GM18502 (cell line): ENCODE data around the gene CBX7.

Experiments used
- ATAC-seq: cut with Tn5 transposase; IDR thresholded peaks from one replicate; pipeline ENCODE4 v1.9.1; 2021; ENCODE audit warnings: mild to moderate bottlenecking; ENCODE audit not compliant: unreplicated experiment, poor library complexity

CBX7 gene

DNA sequence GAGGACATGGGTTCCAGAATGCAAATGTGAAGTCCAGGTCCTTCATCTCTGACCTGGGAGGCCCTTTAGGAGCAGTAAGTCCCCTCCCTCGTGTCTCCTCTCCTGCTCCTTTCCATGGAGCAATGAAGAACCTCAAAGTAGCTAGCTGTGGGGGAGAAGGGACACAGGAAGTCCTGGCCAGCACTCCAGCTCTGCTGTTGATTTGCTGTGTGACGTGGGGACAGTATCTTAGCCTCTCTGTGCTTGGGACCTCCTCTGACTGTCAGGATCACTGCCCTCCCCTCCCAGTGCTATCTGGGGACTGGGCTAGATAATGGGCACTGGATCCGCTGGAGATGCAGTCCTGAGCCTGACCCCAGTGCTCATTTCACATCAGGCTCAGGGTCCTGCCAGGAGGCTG is 56.5 kb downstream of the CBX7 start:
- no peak for ATAC-seq

DNA sequence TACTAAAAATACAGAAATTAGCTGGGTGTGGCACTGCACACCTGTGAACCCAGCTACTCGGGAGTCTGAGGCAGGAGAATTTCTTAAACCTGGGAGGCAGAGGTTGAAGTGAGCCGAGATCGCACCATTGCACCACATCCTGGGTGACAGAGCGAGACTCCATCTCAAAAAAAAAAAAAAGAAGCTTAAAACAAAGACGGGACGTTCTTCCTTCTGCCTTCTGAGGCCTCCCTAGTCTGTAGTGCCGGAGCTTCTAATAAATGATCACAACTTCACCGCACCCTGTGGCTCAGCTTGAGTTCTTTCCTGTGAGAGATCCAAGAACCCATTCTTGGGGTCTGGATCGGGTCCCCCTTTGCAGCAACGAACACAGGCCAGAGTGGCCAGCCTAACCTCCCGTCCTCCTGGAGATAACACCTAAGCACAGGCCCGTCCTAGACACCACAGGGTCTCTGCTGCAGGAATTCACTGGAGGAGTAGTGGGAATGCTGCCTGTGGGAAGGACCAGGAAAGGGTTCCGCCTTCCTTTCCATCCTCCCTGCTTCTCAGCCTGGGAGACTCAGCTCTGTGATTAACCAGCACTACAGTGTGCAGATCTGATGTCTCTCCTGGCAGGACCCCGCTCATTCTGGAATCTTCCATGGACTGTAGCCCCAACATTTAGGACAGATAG is 57.6 kb downstream of the CBX7 start:
- ATAC-seq = no peak

DNA sequence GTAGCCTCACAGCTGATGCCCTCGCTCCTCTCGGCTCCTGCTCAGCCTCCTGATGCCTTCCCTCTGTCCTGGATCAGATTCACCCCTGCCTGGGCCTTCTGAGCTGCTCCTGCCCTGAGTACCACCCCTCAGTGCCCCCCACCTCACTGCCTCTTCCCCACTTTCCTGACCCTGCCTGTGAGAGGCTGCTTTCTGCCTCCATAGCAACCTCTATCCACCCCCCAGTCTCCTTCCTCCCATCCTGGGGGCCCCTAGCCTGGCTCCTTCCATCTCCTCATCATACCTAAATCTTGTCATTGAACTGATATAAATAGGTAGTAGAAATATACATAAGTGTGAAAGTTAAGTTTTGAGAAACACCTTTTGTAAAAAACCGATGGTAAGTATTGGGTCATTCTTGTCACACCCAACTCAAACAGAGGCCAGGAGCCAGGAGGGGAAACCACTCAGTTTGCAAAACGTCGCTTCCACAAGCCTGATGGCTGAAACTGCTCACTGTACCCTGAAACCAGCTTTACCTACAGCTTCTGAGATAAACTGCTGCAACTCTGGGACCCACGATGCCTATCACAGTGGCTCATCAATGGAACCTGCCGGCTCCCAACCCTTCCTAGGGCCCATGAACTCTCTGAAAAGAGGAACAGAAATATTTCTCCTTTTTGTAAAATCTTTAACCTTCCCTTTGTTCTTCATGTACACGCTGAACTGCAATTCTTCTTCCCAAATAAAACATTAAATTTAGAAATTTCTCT is 60.2 kb downstream of the CBX7 start:
- no peak for ATAC-seq

DNA sequence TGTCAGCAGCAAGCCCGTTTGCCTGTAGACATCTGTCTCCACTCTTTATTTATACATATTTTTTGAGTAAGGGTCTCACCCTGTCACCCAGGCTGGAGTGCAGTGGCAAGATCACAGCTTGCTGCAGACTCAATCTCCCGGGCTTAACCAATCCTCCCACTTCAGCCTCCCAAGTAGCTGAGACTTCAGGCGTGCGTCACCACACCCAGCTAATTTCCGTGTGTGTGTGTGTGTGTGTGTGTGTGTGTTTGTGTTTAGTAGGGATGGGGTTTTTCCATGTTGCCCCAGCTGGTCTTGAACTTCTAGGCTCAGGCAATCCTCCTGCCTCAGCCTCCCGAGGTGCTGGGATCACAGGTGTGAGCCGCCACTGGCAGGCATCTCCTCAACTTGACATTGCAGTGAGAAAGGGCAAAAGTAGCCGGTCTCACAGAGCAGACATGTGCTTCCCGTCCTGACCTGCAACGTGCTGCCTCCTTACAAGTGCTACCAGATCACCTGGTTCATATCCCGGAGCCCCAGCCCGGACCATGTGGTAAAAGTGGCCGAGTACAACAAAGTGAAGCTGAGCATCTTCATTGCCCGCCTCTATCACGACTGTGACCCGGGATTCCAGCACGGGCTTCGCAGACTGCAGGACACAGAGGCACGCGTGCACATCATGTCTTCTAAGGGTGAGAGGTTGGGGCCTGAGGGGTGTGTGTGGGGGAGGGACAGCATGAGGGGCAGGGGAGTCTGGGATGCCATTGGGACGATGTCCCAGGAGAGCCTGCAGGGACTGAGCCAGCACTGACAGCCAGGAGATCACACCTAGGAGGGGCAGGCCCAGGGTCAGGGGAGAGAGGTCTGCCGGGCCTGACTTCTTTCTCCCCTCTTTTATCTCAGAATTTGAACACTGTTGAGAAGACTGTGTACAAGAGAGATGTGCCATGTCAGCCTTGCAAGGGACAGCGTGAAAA is 61.1 kb downstream of the CBX7 start:
- no peak for ATAC-seq

DNA sequence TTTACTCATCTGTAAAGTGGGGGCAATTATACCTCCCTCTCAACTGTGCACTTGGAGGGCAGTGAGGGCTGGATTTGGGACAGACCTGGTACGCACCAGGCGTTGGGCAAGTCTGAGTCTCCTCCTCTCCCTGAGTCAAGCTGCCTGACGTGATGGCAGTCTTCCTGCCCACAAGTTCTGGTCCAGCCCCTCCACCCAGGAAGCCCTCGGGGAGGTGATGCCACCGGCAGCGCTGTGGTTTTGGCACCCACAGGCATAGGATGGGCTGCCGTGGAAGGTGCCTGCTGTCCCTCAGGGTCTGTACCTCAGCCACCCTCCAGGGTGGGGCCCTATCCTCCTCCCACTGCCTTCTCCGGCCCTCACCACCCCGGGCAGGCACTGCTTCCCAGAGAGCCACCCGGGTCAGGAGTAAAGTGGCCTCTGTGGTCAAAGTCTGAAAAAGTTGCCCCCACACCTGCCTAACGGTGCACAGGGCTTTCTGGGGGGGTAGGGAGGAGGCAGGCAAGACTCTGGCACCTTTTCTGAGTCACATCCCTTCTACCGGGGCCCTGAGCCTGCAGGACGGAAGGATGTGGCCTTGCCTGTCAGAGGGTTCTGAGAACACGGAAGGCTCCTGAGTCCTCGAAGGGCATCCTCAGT is 61.9 kb downstream of the CBX7 start:
- no peak for ATAC-seq

DNA sequence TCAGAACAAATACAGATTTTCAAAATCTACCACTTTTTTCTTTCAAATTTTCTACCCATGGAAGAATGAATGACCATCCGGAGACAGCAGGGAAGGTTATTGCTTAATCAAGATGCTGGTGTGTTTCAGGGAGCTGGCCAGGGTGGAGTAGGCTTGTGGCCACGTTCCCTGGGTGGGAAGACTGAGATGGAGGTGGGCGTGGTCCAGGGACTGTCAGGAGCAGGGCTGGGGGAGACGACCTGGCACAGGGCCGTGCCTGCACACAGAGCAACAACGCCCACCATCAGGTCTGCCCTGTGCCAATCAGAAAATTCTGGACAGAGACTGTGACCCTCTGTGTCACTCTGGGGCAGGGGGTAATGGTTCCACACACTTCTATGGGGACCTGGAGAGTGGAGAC is 62.6 kb downstream of the CBX7 start:
- ATAC-seq = no peak

DNA sequence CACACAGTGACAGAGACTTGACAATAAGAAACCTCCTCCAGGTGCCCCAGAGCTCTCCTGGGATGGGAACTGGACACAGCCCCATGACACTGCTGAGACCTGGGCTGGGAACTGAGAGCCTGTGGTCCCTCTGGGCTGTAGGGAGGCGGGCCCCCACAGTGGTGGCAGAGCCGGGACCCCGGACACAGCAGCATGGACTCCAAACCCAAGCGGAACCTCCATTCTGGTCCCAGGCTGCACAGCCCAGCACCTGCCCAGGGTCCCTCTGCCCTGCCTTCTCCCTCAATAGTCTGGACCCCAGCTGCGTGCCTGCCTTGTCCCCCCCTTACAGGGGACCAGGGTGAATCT is 63.8 kb downstream of the CBX7 start:
- no peak for ATAC-seq

DNA sequence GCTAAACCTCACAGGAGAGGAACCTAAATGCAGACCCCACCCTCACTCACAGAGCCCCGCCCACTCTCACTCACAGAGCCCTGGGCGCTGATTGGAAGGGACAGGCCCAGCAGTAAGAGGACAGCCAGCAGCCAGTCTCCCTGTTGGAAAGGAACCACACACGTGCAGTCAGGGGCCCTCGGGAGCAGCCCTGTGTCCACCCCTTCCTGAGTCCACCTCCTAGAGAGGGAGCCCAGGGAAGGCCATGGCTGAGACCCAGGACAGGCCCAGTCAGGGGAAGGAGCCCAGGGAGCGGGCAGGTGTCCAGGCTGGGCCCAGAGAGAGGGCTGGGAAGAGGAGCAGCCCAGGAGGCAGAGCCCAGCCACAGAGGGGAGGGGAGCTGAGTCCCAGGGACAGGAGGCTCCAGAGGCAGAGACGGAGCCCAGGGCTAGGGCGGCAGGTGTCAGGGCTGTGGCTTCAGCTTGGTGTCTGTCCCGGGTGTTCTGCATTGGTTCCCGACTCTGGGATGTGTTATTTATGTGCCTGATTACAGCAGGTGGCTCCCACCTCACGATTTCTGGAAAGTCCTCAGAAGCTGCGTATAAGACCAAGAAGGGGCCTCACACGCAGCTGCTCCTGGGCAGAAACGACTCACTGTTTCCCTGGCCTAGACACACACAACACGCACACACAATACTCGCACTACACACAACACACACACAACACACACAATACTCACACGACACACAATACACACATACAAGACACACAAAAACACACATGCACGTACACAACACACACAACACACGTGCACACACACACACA is 64.4 kb downstream of the CBX7 start:
- ATAC-seq = no peak

DNA sequence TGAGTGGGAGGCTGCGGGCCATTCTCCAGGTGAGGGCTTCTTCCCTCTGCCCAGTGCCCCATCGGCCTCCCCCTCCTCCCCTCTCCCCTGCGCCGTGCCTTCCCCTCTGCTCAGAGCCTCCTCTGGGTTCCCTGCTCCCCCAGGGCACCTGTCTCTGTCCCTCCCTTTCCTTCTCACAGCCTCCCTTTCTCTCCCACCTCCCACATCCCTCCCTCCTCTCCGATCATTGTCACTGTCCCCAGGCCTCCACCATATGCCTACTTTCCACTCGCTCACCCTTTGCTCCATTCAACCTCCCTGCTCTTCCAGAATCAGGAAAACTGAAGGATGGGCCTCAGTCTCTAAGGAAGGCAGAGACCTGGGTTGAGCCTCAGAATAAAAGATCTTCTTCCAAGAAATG is 65.4 kb downstream of the CBX7 start:
- ATAC-seq = no peak

DNA sequence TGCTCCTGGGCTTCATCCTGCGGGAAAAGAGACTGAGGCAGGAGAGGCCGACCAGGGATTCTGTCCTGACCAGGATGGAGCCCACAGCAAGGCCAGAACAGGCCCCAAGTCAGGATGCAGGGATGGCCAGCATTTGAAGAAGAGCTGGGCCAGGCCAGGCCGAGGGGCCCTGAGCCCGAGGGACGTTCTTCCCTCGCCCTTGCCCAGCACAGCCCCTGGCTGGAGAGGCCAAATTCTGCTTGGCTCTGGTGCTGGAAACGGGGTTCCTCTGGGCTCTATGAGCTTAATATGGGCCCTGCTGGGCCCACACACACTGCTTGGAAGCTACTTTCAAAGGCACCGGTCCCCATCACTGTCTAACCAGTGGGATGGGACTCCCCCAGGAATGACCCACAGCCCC is 67.8 kb downstream of the CBX7 start:
- no peak for ATAC-seq

DNA sequence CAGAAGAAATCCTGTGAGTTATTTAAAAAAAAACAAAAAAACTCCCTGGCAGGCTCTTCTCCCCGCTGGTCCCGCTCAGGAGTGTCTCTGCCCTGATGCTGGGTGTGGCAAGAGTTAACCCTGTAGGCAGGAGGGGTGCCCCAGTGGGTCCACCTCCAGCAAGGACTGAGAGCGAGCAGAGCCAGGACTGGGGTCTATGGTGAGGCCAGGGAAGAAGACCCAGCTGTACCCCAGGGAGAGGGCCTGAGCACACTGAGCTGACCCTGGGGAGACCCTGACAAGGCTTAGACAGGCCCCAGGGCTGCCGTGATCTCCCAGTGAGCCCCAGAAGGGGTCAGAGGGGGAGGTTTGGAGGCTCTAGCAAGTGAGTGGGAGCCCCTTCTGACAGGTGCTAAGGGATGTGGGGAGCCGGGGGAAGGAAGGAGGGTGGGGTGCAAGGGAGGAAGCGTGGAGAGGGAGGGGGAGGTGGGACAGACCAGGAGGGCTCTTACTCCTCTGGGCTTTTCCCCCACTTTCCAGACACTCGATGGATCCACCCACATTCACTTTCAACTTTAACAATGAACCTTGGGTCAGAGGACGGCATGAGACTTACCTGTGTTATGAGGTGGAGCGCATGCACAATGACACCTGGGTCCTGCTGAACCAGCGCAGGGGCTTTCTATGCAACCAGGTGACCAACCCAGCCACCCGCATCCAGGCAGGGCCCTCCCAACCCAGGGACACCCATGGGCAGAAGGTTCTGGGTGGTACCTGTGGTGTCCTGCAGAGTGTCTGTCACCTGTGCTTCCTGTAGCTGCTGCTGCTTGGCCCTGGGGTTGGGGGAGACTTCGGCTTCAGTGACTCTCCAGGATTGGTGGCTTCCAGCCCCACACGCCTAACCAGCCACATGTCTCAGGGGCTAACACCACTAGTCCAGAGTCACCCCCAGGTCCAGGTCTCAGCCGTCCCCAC is 69.0 kb downstream of the CBX7 start:
- ATAC-seq = no peak

DNA sequence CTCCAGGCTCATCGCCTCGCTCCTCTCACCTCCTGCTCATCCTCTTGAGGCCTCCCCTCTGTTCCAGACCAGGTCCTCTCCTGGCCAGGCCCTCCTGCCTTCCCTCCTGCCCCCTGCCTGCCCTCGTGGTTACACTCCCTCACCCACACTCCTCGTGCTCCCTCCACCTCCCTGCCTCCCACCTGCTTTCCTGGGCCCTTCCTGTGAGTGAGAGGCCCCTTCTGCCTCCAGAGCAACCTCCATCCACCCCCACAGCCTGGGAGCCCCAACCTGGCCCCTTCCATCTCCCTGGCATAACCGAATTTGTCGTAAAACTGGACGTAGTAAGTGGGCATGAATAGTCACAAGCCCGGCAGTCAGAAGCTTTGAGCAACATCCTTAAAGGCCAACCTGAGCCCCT is 70.9 kb downstream of the CBX7 start:
- ATAC-seq = no peak

DNA sequence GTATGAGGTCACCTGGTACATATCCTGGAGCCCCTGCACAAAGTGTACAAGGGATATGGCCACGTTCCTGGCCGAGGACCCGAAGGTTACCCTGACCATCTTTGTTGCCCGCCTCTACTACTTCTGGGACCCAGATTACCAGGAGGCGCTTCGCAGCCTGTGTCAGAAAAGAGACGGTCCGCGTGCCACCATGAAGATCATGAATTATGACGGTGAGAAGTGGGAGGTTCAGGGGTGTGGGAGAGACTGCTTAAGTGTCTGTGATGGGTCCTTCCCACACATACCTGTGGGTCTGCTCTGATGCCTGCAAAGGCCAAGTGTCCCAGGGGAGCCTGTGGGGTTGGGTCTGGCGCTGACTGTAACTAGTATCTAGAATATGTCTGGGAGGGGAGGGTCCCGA is 71.5 kb downstream of the CBX7 start:
- no peak for ATAC-seq
